Measurements from ENCODE around the gene LAT.

DNA sequence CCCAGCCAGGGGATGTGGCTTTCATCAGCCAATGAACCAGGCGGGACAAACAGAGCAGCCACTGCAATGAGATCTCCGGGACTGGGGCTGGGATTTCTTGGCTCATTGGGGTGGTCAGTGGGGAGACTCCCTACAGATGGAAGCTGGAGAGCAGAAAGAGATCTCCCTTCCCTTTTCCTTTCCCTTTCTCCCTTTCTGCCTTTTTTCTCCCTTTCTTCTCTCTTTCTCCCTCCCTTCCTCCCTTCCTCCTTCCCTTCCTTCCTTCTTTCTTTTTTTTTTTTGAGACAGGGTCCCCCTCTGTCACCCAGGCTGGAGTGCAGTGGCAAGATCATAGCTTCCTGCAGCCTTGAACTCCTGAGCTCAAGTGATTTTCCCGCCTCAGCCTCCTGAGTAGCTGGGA lies 14.0 kb downstream of the LAT start:
- no peak for TF ChIP-seq TAF1 (IDR thresholded peaks at IDR 0.05; ENCODE audit: low read depth)
- TF ChIP-seq CEBPB (IDR thresholded peaks at IDR 0.05): no peak
- no peak for TF ChIP-seq EP300 (IDR thresholded peaks at IDR 0.05; ENCODE audit: borderline replicate concordance)
- no peak for TF ChIP-seq TEAD4 (IDR thresholded peaks at IDR 0.05)
- no peak for TF ChIP-seq MAX (IDR thresholded peaks at IDR 0.05)
- TF ChIP-seq RAD21 (IDR thresholded peaks at IDR 0.05; ENCODE audit: low read depth): no peak
